Mucosa of rectum (tissue), 2 donors: ENCODE data around the gene ITK.
A peak's percentile ranks its signal among the peaks of the same experiment; 100 is the strongest.

ENCODE experiments used
- H3K27ac ChIP-seq, 2 donors: one replicate each; pipeline ENCODE4 v1.7.0; 2013; ENCODE audit warnings: inconsistent platforms in 2 of 2, low read depth in 2 of 2, low read length in 2 of 2
- H3K27me3 ChIP-seq, 2 donors: one replicate each; pipeline ENCODE4 v1.7.0; 2013; ENCODE audit warnings: low read length in 2 of 2; ENCODE audit not compliant: control insufficient read depth in 2 of 2, insufficient read depth in 2 of 2
- H3K36me3 ChIP-seq, 2 donors: one replicate each; pipeline ENCODE4 v1.7.0; 2013; ENCODE audit warnings: low read length in 2 of 2; ENCODE audit not compliant: control insufficient read depth in 2 of 2, insufficient read depth in 2 of 2
- H3K4me1 ChIP-seq, 2 donors: one replicate each; pipeline ENCODE4 v1.7.0; 2013; ENCODE audit warnings: low read length in 2 of 2, mild to moderate bottlenecking in 1 of 2; ENCODE audit not compliant: control insufficient read depth in 2 of 2, insufficient read depth in 2 of 2
- H3K4me3 ChIP-seq, 2 donors: one replicate each; pipeline ENCODE4 v1.7.0; 2013; ENCODE audit warnings: low read length in 2 of 2
- H3K9ac ChIP-seq, 2 donors: one replicate each; pipeline ENCODE4 v1.7.0; 2013; ENCODE audit warnings: low read length in 2 of 2, low read depth in 1 of 2, mild to moderate bottlenecking in 1 of 2
- H3K9me3 ChIP-seq, 2 donors: one replicate each; pipeline ENCODE4 v1.7.0; 2013; ENCODE audit warnings: low read length in 2 of 2; ENCODE audit not compliant: control insufficient read depth in 2 of 2
- donor health status: healthy.
- donor health status: Normal muscosa, but diverticular disease.

Gene ITK

DNA sequence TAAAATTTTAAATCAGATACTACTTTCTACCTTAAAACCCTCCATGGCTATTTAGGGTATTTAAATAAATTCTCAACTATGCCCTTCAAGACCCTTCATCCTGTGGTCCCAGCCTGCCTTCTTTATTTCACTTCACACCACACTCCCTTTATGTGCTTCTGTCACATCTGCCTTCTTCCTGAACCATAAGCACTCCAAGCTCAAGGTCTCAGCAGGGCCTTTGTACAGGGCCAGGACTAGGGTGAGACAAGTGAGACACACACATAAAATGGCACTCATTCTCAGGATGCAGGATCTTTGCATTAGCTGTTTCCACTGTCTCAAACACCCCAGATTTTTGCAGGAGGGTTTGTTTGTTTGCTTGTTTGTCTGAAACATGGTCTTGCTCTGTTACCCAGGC, 7.6 kb downstream of the ITK start:
- H3K9ac ChIP-seq, result no peak overlapping the region
- no peak overlapping the region for H3K4me3 ChIP-seq
- no peaks in the 10 kb centered on the region for H3K4me1 ChIP-seq
- no peaks in the 10 kb centered on the region for H3K9me3 ChIP-seq
- H3K27me3 ChIP-seq, result no peaks in the 10 kb centered on the region
- no peaks in the 10 kb centered on the region for H3K36me3 ChIP-seq
- no peak overlapping the region for H3K27ac ChIP-seq

- Histone ChIP-seq H3K36me3 (no peaks in the 10 kb centered on the region), H3K4me3 (no peak overlapping the region), H3K9me3 (no peaks in the 10 kb centered on the region), H3K4me1 (no peaks in the 10 kb centered on the region), H3K27ac (no peak overlapping the region), H3K9ac (no peak overlapping the region), H3K27me3 (no peaks in the 10 kb centered on the region)
Measured at GRCh38 chr5:157189223-157189622, 8.6 kb downstream of the ITK start.

GRCh38 chr5:157193699-157194424, 13.2 kb downstream of the ITK start:
- H3K4me1 ChIP-seq, result no peaks in the 10 kb centered on the region
- no peaks in the 10 kb centered on the region for H3K27me3 ChIP-seq
- H3K27ac ChIP-seq, result peak overlapping the region in 1 of 2 donors; percentile 27

DNA sequence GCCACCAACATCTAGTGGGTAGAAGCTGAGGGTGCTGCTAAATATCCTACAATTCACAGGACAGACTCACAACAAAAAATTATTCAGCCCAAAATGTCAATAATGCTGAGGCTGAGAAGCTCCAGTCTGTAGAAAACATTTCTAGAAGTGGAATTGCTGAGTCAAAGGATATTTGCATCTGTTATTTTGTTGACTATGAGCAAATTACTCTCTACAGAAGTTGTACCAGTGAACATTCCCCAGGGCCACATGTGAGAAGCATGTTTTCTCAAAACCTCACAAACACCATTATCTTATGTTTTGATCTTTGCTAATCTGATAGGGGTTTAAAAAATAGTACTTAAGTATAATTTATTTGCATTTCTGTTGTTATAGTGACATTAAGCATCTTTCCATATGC, 15.4 kb downstream of the ITK start:
- no peaks in the 10 kb centered on the region for H3K4me1 ChIP-seq
- no peak overlapping the region for H3K4me3 ChIP-seq
- H3K9me3 ChIP-seq, result no peaks in the 10 kb centered on the region
- H3K36me3 ChIP-seq, result no peaks in the 10 kb centered on the region
- peaks cover 0 to 2% of the 10 kb centered on the region in 2 donors for H3K27me3 ChIP-seq
- H3K9ac ChIP-seq, result no peak overlapping the region
- H3K27ac ChIP-seq, result no peak overlapping the region

More at GRCh38 chr5:157193699-157194424, 13.2 kb downstream of the ITK start:
- Histone ChIP-seq H3K9ac (no peak overlapping the region), H3K4me3 (no peak overlapping the region), H3K9me3 (no peaks in the 10 kb centered on the region), H3K36me3 (no peaks in the 10 kb centered on the region)

GRCh38 chr5:157197086-157197485, 16.4 kb downstream of the ITK start:
- Histone ChIP-seq H3K27me3 (peaks cover 0 to 2% of the 10 kb centered on the region in 2 donors), H3K4me3 (no peak overlapping the region), H3K27ac (no peak overlapping the region), H3K4me1 (no peaks in the 10 kb centered on the region), H3K9me3 (no peaks in the 10 kb centered on the region), H3K9ac (no peak overlapping the region), H3K36me3 (no peaks in the 10 kb centered on the region)

GRCh38 chr5:157198277-157198986, 17.8 kb downstream of the ITK start:
- Histone ChIP-seq H3K27ac (no peak overlapping the region), H3K27me3 (peaks cover 0 to 2% of the 10 kb centered on the region in 2 donors), H3K4me1 (no peaks in the 10 kb centered on the region), H3K4me3 (no peak overlapping the region), H3K36me3 (no peaks in the 10 kb centered on the region), H3K9me3 (no peaks in the 10 kb centered on the region), H3K9ac (no peak overlapping the region)

DNA sequence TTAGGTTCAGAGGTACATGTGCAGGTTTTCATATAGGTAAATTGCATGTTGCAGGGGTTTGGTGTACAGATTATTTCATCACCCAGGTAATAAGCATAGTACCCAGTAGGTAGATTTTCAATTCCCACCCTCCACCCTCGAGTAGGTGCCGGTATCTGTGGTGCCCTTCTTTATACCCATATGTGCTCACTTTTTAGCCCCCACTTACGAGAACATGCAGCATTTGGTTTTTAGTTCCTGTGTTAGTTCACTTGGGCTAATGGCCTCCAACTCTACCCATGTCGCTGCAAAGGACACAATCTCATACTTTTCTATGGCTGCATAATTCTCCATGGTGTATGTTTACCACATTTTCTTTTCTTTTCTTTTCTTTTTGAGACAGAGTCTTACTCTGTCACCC, 21.2 kb downstream of the ITK start:
- Histone ChIP-seq H3K27me3 (peaks cover 0 to 2% of the 10 kb centered on the region in 2 donors), H3K4me1 (no peaks in the 10 kb centered on the region), H3K36me3 (no peaks in the 10 kb centered on the region), H3K27ac (no peak overlapping the region), H3K9me3 (no peaks in the 10 kb centered on the region), H3K4me3 (no peak overlapping the region), H3K9ac (no peak overlapping the region)

DNA sequence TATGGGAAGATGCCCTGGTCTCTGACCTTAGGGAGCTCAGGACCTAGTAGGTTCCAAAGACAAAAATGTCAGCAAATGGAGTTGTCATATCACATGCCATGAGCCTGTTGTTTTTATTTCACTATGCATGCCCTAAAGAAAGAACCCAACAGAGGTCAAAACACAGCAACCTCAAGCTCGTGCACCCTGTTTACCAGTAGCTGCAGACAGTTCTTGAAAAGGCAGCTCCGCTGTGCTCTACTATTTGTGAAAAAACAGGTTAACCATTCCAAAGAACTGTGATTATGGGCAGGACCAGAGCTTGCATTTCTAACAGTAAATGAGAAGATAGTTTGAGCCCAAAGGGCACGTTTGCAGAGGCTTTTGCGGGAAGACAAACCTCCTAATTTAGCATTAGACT, 22.8 kb downstream of the ITK start:
- H3K27me3 ChIP-seq, result peaks cover 0 to 2% of the 10 kb centered on the region in 2 donors
- no peak overlapping the region for H3K9ac ChIP-seq
- no peak overlapping the region for H3K27ac ChIP-seq
- H3K4me3 ChIP-seq, result no peak overlapping the region
- no peaks in the 10 kb centered on the region for H3K4me1 ChIP-seq
- H3K9me3 ChIP-seq, result no peaks in the 10 kb centered on the region
- no peaks in the 10 kb centered on the region for H3K36me3 ChIP-seq

DNA sequence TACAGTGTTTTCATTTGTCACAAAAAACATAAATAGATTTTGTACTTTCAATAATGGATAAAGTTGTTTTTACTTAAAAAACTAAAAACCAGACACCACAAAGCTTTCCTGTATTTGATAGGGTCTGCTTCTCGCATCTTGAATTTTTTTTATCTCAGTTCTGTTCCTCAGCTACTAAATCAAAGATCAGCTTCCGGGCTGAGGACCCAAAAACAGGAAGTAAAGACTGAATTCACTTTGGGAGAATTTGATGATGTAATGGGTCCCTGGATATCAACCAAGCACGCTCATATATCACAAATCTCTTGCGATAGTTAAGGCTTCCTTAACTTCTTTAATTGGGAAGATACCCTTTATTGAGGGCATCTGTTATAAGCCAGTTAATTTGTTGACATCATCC, 24.1 kb downstream of the ITK start:
- Histone ChIP-seq H3K36me3 (no peaks in the 10 kb centered on the region), H3K9me3 (no peaks in the 10 kb centered on the region), H3K4me1 (no peaks in the 10 kb centered on the region), H3K9ac (no peak overlapping the region), H3K27ac (no peak overlapping the region), H3K27me3 (peaks cover 0 to 2% of the 10 kb centered on the region in 2 donors), H3K4me3 (no peak overlapping the region)

DNA sequence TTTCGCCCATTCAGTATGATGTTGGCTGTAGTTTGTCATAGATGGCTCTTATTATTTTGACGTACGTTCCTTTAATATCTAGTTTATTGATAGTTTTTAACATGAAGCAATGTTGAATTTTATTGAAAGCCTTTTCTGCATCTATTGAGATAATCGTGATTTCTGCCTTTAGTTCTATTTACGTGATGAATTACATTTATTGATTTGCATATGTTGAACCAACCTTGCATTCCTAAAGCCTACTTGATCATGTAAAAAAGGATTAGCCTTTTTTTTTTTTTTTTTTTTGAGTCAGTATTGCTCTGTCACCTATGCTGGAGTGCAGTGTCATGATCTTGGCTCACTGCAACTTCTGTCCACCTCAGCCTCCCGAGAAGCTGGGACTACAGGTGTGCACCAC, 25.1 kb downstream of the ITK start:
- Histone ChIP-seq H3K9me3 (no peaks in the 10 kb centered on the region), H3K4me3 (no peak overlapping the region), H3K4me1 (no peaks in the 10 kb centered on the region), H3K27ac (no peak overlapping the region), H3K27me3 (no peaks in the 10 kb centered on the region), H3K36me3 (no peaks in the 10 kb centered on the region), H3K9ac (no peak overlapping the region)
